ENCODE measurements around the gene ZNF385D.
"Not testable (repeated sequence)": the region's sequence is repeated elsewhere in the genome, so short reads cannot be mapped to it uniquely, and the experiment has no call there.

ZNF385D gene

GRCh38 chr3:21505711-21506460 lies 245.1 kb downstream of the ZNF385D start:
- DNase-seq = no peak

- no peak for DNase-seq
These were observed 248.4 kb downstream of the ZNF385D start for GRCh38 chr3:21502656-21503055.

GRCh38 chr3:21500834-21501233 lies 250.2 kb downstream of the ZNF385D start:
- DNase-seq = no peak

GRCh38 chr3:21490671-21491070 lies 260.3 kb downstream of the ZNF385D start:
- not testable (repeated sequence) for DNase-seq

GRCh38 chr3:21487520-21487919 lies 263.5 kb downstream of the ZNF385D start:
- no peak for DNase-seq

GRCh38 chr3:21486024-21486935 lies 264.7 kb downstream of the ZNF385D start:
- DNase-seq = not testable (repeated sequence)

- no peak for DNase-seq
These were observed 266.2 kb downstream of the ZNF385D start for GRCh38 chr3:21484828-21485144.

GRCh38 chr3:21484057-21484827 lies 266.8 kb downstream of the ZNF385D start:
- DNase-seq = no peak

GRCh38 chr3:21481991-21482390 lies 269.0 kb downstream of the ZNF385D start:
- DNase-seq = no peak

- DNase-seq = no peak
These were observed 273.3 kb downstream of the ZNF385D start for GRCh38 chr3:21477541-21478288.

- DNase-seq = no peak
These were observed 284.5 kb downstream of the ZNF385D start for GRCh38 chr3:21466476-21466875.

- DNase-seq = no peak
These were observed 286.3 kb downstream of the ZNF385D start for GRCh38 chr3:21464746-21465145.

- no peak for DNase-seq
These were observed 287.7 kb downstream of the ZNF385D start for GRCh38 chr3:21463319-21463718.

- DNase-seq = no peak
These were observed 288.9 kb downstream of the ZNF385D start for GRCh38 chr3:21462141-21462540.

GRCh38 chr3:21457084-21457483 lies 293.9 kb downstream of the ZNF385D start:
- no peak for DNase-seq

GRCh38 chr3:21449738-21450137 lies 301.3 kb downstream of the ZNF385D start:
- no peak for DNase-seq

- no peak for DNase-seq
These were observed 303.4 kb downstream of the ZNF385D start for GRCh38 chr3:21447476-21448151.

- no peak for DNase-seq
These were observed 304.0 kb downstream of the ZNF385D start for GRCh38 chr3:21446945-21447475.

GRCh38 chr3:21446027-21446426 lies 305.0 kb downstream of the ZNF385D start:
- DNase-seq = no peak

GRCh38 chr3:21441821-21442220 lies 309.2 kb downstream of the ZNF385D start:
- DNase-seq = no peak

- DNase-seq = no peak
These were observed 314.2 kb downstream of the ZNF385D start for GRCh38 chr3:21436835-21437234.

GRCh38 chr3:21435871-21436270 lies 315.1 kb downstream of the ZNF385D start:
- no peak for DNase-seq
